Ammon's horn (tissue), 1 donor: ENCODE measurements around the gene PML.
A peak's percentile ranks its signal among the peaks of the same experiment; 100 is the strongest.

ENCODE experiments used
- DNase-seq: peaks from one replicate; pipeline ENCODE4 v3.0.0-alpha.2; 2016; ENCODE audit warnings: low spot score

PML gene

GRCh38 chr15:74008901-74009300, 14.4 kb downstream of the PML start:
- DNase-seq = no peak

DNA sequence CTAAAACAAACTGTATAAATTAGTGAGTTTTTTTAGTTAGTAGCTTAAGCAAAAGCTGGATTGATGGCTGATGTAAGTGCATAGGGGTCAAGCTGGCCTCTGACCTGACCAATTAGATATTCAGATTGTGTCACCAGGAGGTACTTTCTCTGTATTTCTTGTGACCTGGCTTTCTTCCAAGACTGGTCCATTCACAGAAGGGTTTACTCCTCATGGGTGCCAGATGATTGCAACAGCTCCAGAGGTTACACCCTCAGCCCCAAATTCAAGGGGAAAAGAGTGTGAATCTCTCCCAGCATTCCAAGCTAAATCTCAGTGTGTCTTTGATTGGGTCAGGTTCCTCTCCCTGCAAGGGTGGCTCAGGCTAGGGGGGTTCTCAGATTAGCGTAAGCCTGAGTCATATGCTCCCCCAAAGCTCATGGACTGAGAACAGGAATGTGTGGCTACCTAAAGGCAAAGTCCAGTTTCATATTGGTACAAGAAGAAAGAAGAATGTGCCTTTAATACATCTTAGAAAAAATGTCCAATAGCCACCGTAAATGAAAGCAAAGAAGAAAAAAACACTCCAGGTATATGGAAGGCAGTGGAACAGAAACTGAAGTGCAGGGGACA, 16.5 kb downstream of the PML start:
- no peak for DNase-seq

GRCh38 chr15:74011610-74012009, 17.1 kb downstream of the PML start:
- DNase-seq = no peak

GRCh38 chr15:74013374-74013894, 18.9 kb downstream of the PML start:
- no peak for DNase-seq

- no peak for DNase-seq
Observed at GRCh38 chr15:74019734-74020133, 25.2 kb downstream of the PML start.

DNA sequence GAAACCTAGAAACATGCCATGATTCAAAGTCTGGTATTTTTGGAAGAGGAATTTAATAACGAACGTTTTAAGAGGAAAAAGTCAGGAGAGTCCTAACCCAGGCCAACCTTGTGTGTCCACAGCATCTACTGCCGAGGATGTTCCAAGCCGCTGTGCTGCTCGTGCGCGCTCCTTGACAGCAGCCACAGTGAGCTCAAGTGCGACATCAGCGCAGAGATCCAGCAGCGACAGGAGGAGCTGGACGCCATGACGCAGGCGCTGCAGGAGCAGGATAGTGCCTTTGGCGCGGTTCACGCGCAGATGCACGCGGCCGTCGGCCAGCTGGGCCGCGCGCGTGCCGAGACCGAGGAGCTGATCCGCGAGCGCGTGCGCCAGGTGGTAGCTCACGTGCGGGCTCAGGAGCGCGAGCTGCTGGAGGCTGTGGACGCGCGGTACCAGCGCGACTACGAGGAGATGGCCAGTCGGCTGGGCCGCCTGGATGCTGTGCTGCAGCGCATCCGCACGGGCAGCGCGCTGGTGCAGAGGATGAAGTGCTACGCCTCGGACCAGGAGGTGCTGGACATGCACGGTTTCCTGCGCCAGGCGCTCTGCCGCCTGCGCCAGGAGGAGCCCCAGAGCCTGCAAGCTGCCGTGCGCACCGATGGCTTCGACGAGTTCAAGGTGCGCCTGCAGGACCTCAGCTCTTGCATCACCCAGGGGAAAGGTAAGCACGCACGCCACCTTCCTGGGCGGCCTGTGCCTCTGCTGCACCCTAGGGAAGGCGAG, 28.4 kb downstream of the PML start:
- no peak for DNase-seq

GRCh38 chr15:74024687-74025086, 30.2 kb downstream of the PML start:
- no peak for DNase-seq

- no peak for DNase-seq
Observed at GRCh38 chr15:74025436-74025835, 30.9 kb downstream of the PML start.

DNA sequence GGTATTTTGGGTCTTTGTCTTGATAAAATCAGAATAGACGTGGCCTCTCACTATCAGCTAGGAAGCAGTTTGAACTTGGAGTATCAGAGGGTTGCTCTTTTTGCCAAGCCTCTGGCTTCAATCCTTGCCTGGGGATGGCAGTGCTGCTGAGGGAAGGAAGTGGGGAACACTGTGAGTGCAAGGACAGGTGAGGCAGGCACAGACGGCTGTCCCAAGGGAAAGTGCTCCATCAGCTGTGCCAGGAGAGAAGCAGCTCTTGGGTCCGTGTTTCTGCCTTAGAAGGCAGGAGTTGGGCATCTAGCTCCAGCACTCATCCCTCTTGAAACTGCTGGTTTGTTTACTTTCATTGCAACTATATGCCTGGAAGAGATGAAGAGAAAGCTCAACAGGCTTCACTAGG, 33.2 kb downstream of the PML start:
- DNase-seq = no peak

DNA sequence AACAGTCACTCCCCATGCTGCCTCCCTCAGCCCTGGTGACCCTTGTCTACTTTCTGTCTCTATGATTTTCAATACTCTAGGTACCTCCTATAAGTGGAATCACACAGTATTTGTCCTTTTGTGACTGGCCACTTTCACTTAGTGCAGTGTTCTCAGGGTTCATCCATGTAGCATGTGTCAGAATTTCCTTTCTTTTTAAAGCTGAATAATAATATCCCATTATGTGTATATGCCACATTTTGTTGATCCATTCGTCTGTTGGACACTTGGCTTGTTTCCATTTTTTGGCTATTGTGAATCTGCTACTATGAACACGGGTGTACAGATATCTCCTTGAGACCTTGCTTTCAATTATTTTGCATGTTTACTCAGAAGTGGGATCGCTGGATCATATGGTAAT, 34.1 kb downstream of the PML start:
- no peak for DNase-seq

DNA sequence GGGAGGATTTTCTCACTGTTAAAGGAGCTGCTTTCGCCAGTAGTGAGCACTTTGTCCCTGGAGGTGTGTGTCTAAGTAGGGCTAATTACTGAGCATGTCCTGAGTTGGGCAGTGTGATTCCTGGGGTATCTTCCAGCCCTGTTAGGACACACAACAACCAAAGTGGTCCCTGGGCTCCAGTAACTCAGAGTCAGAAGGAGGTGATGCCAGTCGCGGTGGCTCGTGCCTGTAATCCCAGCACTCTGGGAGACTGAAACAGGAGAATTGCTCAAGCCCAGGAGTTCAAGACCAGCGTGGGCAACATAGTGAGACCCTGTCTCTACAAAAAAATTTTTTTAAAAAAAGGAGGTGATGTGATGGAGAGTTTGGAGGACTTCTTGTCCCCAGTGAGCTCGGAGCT, 37.5 kb downstream of the PML start:
- no peak for DNase-seq

DNA sequence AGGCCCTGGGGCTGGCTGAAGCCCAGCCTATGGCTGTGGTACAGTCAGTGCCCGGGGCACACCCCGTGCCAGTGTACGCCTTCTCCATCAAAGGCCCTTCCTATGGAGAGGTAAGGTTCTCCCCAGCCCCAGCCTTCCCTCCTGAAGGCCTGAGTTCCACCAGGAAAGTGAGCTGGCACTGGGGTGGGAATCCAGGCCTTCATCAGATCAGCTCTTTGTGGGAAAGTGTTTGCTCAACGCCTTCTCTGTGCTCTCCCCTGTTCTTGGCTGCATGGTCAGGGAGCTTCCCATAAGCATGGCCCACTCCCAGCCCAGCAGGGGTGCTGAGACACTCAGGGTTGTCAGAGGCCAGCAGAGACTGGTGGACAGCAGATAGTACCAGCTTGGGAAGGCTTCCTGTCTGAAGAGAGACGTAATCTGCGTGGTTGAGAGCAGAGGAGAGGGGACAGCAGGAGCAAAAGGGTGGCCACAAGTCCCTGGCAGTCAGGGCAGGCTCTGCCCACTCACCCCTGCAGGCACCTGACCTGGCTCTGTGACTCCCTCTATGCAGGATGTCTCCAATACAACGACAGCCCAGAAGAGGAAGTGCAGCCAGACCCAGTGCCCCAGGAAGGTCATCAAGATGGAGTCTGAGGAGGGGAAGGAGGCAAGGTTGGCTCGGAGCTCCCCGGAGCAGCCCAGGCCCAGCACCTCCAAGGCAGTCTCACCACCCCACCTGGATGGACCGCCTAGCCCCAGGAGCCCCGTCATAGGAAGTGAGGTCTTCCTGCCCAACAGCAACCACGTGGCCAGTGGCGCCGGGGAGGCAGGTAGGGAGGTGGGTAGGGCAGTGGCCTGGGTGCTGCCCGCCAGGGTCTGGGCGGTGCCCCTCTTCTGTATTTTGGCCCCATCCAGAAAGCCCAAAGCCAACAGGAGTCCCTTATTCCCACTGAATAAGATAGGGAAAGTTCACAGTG, 38.4 kb downstream of the PML start:
- DNase-seq = no peak

GRCh38 chr15:74034206-74034755, 39.8 kb downstream of the PML start:
- no peak for DNase-seq

DNA sequence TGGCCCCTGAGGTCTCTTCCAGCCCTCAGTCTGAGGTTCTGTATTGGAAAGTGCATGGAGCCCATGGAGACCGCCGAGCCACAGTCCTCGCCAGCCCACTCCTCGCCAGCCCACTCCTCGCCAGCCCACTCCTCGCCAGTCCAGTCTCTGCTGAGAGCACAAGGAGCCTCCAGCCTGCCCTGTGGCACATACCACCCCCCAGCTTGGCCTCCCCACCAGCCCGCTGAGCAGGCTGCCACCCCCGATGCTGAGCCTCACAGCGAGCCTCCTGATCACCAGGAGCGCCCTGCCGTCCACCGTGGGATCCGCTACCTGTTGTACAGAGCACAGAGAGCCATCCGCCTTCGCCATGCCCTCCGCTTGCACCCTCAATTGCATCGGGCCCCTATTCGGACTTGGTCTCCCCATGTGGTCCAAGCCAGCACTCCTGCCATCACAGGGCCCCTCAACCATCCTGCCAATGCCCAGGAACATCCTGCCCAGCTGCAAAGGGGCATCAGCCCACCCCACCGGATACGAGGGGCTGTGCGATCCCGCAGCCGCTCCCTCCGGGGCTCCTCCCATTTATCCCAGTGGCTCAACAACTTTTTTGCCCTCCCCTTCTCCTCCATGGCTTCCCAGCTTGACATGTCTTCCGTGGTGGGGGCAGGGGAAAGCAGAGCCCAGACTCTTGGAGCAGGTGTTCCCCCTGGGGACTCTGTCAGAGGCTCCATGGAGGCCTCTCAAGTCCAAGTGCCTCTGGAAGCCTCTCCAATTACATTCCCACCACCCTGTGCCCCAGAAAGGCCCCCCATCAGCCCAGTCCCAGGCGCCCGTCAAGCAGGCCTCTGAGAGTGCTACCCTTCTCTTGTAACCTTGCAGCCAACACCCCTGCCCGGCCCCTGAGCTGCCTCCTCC, 40.9 kb downstream of the PML start:
- no peak for DNase-seq

GRCh38 chr15:74036271-74037170, 42.0 kb downstream of the PML start:
- peak; percentile 64 for DNase-seq

- DNase-seq = no peak
Observed at GRCh38 chr15:74037171-74038117, 42.9 kb downstream of the PML start.

DNA sequence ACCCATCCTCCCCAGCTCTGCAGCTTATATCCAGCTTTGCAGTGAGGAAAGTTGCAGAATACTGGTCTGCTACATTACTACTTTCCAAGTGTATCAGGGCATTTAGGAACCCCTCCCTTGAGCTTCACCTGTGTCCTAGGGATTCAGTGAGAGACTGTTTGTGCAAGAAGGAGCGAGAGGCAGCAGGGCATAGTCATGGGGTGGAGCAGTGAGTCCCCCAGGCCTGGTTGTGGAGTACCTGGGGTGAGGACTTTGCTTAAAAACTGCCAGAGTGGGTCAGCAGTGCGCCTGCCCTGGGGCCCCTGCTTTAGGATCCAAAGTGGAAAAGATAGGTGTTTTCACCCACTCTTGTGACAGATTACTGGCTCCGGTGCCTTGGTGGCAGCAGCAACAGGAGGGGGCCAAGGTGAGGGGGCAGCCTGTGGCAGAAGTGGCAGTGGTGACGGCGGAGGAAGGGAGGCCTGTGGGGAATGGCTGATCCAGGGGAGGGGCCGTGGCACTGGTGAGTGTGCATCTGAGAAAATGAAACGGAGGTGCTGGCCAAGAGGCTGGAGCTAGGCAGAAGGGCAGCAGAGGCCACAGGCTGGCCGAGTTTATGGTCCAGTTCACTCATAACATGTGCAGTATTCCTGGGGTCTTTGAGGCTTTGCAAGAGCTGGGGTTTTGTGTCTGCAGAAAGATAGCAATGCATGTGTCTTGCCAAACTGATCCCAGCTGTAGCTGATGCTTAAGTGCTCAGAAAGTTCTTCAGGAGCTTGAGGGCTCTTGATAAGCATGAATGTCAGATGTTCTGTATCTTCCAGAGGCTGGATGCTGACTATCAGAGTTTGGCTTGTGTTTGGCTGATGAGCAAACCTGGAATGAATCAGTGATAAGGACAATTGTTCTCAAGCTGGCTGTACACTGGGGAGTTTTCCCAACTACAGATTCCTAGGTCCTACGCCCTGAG, 44.5 kb downstream of the PML start:
- DNase-seq = no peak

DNA sequence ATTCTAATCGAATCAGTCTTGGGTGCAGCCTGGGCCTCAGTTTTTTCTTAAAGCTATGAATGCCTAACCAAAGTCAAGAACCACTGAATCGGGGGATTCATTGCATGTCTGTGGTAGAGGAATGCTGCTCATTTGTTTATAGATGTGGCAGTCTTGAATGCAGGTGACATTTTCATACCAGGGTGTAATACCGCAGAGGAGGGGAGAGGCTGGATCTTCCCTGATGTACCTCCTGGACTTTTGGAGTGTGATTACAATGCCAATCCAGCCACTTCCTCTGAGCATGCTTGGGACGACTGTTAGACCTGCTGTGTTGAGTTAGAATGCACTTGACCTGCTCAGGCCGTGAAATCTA, 45.1 kb downstream of the PML start:
- DNase-seq = no peak
